ENCODE results near the gene LYPD1.
"Not testable (repeated sequence)": the region's sequence is repeated elsewhere in the genome, so short reads cannot be mapped to it uniquely, and the experiment has no call there.

LYPD1 gene

GRCh38 chr2:132669908-132670495 is at the start of gene LYPD1:
LYPD1 (minus strand) TSS chr2:132670205; CDS start chr2:132669932, 273 bp downstream.
- no peak for DNase-seq

- no peak for DNase-seq
These were observed 49.5 kb upstream of the LYPD1 start for GRCh38 chr2:132719480-132719879.

- DNase-seq, result no peak
These were observed 46.9 kb upstream of the LYPD1 start for GRCh38 chr2:132716954-132717353.

DNA sequence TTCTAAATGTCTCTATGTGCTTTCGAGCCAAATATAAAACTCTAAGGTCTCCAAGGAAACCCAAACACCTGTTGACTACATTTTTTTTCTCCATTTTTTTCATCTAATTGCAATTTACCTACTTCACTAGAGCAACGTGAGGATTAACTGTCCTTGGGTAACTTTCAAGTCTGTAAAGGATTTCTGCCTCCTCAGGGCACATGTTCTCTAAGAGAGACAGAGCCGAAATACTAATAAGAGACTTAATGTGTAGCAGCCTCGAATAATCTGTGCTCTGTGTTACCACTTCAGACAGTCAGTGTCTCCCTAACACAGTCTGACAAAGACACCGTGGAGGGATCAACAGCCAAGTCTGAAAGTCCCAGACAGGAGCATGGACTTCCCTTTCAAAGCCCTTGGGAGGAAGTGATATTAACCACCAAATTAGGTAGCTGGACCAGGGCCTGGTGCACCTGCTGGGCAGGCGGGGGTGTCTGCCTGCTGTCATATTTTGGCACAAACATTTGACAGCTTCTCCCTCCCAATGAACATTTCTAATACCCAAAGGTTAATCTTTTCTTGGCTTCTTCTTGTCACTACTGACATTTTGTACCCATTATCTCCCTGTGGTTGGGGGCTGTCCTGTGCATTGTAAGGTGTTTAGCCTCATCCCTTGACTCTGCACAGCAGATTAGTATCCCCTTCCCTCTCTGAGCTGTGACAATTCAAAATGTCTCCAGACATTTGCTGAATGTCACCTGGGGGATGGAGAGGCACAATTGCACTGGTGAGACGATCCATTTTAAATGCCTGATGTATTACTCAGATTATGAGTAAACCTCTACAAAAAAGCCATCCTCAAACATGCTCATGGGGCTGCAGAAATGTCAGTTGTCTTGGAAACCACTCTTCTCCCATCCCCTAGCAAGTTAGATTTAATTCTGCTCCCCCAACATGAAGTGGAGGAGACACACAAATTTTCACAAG is 45.7 kb upstream of the LYPD1 start:
- no peak for DNase-seq

- no peak for DNase-seq
These were observed 33.4 kb upstream of the LYPD1 start for GRCh38 chr2:132703396-132703795.

- DNase-seq, result no peak
These were observed 31.8 kb upstream of the LYPD1 start for GRCh38 chr2:132701810-132702209.

DNA sequence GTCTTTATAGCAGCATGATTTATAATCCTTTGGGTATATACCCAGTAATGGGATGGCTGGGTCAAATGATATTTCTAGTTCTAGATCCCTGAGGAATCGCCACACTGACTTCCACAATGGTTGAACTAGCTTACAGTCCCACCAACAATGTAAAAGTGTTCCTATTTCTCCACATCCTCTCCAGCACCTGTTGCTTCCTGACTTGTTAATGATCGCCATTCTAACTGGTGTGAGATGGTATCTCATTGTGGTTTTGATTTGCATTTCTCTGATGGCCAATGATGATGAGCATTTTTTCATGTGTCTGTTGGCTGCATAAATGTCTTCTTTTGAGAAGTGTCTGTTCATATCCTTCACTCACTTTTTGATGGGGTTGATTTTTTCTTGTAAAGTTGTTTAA is 29.8 kb upstream of the LYPD1 start:
- DNase-seq, result not testable (repeated sequence)

DNA sequence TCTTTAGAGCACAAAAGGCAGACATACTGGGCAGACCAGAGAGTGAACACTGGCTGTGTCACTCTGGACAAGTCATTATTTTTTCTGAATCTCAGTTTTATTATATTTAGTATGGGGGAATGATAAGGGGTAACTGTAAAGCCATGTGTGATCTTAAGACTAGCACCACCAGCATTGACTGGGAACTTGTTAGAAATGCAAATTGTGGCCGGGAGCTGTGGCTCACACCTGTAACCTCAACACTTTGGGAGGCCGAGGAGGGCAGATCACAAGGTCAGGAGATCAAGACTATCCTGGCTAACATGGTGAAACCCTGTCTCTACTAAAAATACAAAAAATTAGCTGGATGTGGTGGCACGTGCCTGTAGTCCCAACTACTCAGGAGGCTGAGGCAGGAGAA is 28.3 kb upstream of the LYPD1 start:
- not testable (repeated sequence) for DNase-seq

DNA sequence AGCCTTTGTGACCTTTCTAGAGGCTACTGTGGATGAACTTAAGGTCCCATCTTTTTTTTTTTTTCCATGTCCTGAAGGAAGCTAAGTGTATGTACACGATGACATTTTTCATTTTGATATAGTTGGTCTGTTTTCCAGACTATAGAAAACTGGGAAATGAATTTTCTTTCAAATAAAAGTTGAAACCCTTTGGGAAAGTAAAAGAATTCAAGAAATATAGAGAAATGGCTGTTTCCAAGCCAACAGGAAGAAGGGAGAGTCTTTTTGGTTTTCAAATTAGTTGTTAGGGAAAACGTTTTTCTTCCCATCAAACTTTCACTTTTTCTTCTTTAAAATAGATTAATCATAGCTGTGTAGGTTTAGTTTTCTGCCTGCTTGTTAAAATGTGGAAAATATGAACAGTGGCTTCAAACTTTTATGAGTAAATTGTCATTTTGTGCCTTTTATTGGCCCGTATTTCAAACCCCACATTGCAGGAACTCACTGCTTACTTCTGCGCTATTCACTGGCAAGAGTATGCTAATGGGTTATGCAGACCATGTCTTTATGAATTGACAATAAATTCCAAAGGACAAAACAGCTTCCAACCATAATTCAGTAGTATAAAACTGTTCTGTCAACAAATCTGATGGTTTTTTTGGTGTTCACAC is 27.7 kb upstream of the LYPD1 start:
- DNase-seq, result no peak

GRCh38 chr2:132692816-132693215 is 22.8 kb upstream of the LYPD1 start:
- DNase-seq, result no peak

GRCh38 chr2:132691556-132691955 is 21.6 kb upstream of the LYPD1 start:
- no peak for DNase-seq

- no peak for DNase-seq
These were observed 20.8 kb upstream of the LYPD1 start for GRCh38 chr2:132690664-132691303.

- no peak for DNase-seq
These were observed 11.8 kb upstream of the LYPD1 start for GRCh38 chr2:132681766-132682165.

DNA sequence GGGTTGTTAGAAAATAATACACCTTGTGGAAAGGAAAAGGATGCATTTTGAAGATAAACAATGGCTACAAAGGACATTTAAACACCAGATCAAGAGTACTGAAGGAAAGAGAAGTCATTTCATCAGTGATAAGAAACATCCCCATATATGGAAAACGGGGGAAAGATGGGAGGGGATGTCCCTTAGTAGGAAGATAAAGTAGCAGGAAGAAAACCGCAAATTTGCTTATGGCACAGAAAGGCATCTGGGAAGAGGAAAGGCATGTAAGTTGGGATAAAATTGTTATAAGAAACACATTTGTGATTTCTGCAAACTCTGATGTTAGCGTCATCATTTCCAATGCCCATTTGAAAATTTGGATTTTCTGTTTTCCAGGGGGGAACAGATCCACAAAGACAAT is 10.5 kb upstream of the LYPD1 start:
- no peak for DNase-seq

GRCh38 chr2:132678483-132678882 is 8.5 kb upstream of the LYPD1 start:
- DNase-seq, result no peak

DNA sequence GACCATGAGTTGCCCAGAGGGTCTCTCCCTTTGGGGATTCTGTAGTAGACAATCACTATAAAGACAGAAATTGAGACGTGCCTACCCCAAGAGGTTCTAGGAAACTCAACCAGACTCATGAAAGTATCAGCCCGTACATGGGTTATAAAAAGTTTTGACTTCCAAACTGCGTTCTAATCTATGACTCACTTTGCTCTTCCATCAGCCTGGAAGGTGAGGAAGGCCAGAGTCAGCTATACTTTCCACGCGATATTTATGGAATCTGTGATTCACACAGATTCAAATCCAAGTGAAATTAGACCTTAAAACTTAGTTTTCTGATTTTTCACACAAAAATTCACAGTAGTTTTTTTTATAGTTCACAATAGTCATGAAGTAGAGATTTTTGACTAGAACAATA is 7.7 kb upstream of the LYPD1 start:
- DNase-seq, result no peak

DNA sequence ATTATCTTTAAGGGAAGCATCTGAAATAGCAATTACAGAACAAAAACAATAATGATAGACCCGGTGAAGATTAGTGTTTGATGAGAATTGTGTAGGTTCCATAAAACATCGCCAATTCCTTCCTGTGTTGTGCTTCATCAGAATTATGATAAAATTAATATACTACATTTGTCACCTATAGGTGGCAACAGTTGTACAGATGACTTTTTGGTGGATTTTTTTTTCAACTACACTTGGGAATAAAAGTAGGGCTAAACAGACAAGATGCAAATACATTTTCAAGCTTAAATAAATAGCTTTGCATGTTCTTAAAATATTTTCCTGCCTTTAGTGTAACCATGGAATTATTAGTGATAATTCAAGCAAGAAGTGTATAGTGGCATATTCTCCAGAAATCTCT is 7.0 kb upstream of the LYPD1 start:
- no peak for DNase-seq

DNA sequence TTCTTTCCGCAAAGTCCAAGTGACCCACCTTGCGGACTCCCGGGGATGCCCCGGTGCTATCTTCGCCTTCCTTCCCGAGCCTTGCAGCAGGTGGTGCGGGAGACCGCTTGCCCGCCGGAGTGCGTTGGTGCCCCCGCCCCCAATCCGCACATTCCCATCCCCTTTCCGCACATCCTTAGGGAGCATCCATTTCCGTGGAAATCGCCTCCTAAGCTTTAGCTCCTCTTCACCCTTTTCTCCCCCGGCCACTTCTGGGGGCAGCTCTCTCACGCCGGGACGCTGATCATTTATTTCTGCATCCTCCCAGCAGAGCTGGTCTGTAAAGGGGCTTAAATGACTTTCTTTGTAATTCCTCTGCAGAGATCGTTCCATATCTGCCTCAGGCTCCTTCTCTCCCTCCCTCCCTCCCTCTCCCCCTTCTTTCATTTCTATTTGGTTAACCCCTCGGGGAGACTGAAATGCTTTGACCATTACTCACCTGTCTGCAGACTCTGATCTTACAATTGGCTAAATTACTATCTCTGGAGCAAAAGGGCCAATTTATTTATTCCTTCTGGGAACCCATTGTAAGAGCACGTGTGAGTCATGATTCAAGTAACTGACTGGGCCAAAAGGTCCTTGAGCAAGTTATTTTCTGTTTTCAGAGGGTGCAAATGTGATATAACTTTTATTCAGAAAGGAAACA is 1.3 kb upstream of the LYPD1 start:
- no peak for DNase-seq

GRCh38 chr2:132670496-132671150 is 618 bp upstream of the LYPD1 start:
- no peak for DNase-seq

DNA sequence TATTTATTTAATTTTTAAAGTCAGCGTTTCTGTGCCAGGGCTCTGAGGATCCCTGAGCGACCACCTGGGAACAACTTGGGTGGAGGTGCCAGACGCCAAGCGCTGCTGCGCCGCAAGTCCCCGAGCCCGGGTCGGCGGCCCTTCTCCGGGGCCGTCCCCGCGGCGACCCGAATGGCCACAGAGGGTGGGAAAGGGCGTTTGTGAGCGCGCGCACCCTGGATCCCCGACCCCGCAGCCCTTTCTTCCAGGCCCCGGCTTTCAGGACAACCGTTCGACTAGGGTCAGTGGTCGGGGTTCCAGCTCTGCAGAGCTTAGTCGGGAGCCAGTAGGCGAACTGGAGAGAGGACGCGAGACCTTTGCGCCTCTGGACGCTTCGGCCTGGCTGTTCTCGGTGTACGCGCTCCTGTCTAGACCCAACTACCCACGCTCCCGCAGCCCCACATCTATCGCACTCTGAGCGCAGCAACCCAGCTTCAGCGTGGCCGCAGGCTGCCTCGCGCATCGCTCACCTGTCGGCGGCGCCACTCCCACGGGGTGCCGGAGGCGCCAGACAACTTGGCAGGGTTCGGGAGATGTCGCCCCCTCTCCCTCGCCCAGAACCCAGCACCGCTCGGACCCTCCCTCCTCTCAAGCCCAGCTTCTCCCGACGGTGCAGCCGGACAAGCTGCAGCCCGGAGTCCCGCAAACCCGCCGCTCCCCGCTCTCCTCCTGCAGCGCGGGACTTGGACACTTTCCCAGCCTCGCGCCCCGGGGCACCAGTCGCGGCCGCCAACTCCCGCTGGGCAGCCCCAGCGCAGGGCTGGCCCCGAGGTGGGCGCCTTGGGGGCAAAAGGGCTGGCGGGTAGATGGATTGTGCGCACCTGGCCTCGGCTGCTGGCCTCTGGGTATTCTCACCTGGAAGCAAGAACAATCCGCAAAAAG is 758 bp downstream of the LYPD1 start:
- DNase-seq, result no peak
